ENCODE measurements around the gene ZNF783.
"Not testable (repeated sequence)": the region's sequence is repeated elsewhere in the genome, so short reads cannot be mapped to it uniquely, and the experiment has no call there.

DNA sequence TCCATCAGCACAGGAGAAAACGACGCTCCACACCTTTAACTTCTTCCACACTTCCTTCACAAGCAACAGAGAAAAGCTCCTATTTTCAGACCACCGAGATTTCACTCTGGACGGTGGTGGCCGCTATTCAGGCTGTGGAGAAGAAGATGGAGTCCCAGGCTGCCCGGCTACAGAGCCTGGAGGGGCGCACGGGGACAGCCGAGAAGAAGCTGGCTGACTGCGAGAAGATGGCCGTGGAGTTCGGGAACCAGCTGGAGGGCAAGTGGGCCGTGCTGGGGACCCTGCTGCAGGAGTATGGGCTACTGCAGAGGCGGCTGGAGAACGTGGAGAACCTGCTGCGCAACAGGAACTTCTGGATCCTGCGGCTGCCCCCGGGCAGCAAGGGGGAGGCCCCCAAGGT, 11.8 kb upstream of the ZNF783 start:
- not testable (repeated sequence) for TF ChIP-seq POLR2A, CTCF (IDR thresholded peaks at IDR 0.05)
